PC-3 (cell line): Measurements from ENCODE around the gene PANK3. TPM values are rescaled to one million over a fixed set of nuclear protein-coding genes. Genes with fewer than 3 reads are reported as not detected.

Experiments
- ATAC-seq: fragments of 200-7000 bp; cut with Tn5 transposase; 2 replicates; pipeline ENCODE4 v1.9.1; 2020; ENCODE audit warnings: mild to moderate bottlenecking, moderate library complexity
- BruUV-seq: library from RNA; stranded (reverse); fragments of 400-500 nt; replicated peaks from 2 replicates; lab custom pipeline; 2021; lab: Mats Ljungman, UMichigan
- CTCF ChIA-PET: fragments of 300-600 bp; sonication (Branson Sonifier 250); formaldehyde crosslinking; loops from one replicate; lab custom pipeline; 2022; ENCODE audit warnings: antibody characterized with exemption; lab: Charles Lee
- POLR2A ChIA-PET: fragments of 300-600 bp; sonication (Branson Sonifier 250); formaldehyde crosslinking; loops from one replicate; lab custom pipeline; 2022; ENCODE audit warnings: antibody characterized with exemption; ENCODE audit not compliant: unreplicated experiment; lab: Charles Lee
- DNase-seq: peaks from one replicate; pipeline ENCODE4 v3.0.0-alpha.2; 2015
- H2AFZ ChIP-seq: fragments of 300-600 bp; sonication (generic); 2 replicates; pipeline ENCODE4 v1.6.0; 2016; ENCODE audit warnings: antibody characterized with exemption, low read length
- H3F3A ChIP-seq: fragments of 300-600 bp; sonication (generic); one replicate; pipeline ENCODE4 v1.6.0; 2017; ENCODE audit warnings: antibody characterized with exemption, low read length, control low read depth, mild to moderate bottlenecking; ENCODE audit not compliant: unreplicated experiment
- H3K27ac ChIP-seq: fragments of 300-600 bp; sonication (generic); 2 replicates; pipeline ENCODE4 v1.5.1; 2016; ENCODE audit warnings: mild to moderate bottlenecking, low read length
- H3K27me3 ChIP-seq: fragments of 300-600 bp; sonication (generic); 2 replicates; pipeline ENCODE4 v1.6.1; 2016; ENCODE audit warnings: low read length, mixed read lengths
- H3K36me3 ChIP-seq: fragments of 300-600 bp; sonication (generic); 2 replicates; pipeline ENCODE4 v1.6.1; 2016; ENCODE audit warnings: low read depth, mixed run types, low read length, mixed read lengths
- H3K4me1 ChIP-seq: fragments of 300-600 bp; sonication (generic); 2 replicates; pipeline ENCODE4 v1.5.1; 2016; ENCODE audit warnings: low read length; ENCODE audit not compliant: insufficient read depth
- H3K4me2 ChIP-seq: fragments of 300-600 bp; sonication (generic); 2 replicates; pipeline ENCODE4 v1.6.0; 2016; ENCODE audit warnings: low read length
- H3K4me3 ChIP-seq: fragments of 300-600 bp; sonication (generic); 2 replicates; pipeline ENCODE4 v1.5.1; 2016; ENCODE audit warnings: mild to moderate bottlenecking, low read length, mixed read lengths
- H3K79me2 ChIP-seq: fragments of 300-600 bp; sonication (generic); 2 replicates; pipeline ENCODE4 v1.6.1; 2017; ENCODE audit warnings: low read length, mixed read lengths
- H3K9ac ChIP-seq: fragments of 300-600 bp; sonication (generic); 2 replicates; pipeline ENCODE4 v1.6.0; 2016; ENCODE audit warnings: mild to moderate bottlenecking, low read length
- H3K9me2 ChIP-seq: fragments of 300-600 bp; sonication (generic); replicated peaks from 2 replicates; pipeline ENCODE4 v1.6.1; 2016; ENCODE audit warnings: mixed run types, low read length, mixed read lengths
- H3K9me3 ChIP-seq: fragments of 300-600 bp; sonication (generic); 2 replicates; pipeline ENCODE4 v1.6.1; 2016; ENCODE audit warnings: low read length, mixed read lengths
- H4K20me1 ChIP-seq: fragments of 300-600 bp; sonication (generic); 2 replicates; pipeline ENCODE4 v1.6.1; 2016; ENCODE audit warnings: low read length, mixed read lengths
- EZH2 ChIP-seq: fragments of 300-600 bp; sonication (generic); IDR thresholded peaks from one replicate; pipeline ENCODE4 v1.6.1; 2017; ENCODE audit warnings: antibody characterized with exemption, mild to moderate bottlenecking, low read length; ENCODE audit not compliant: unreplicated experiment
- EZH2phosphoT487 ChIP-seq: fragments of 300-600 bp; sonication (generic); IDR thresholded peaks from 2 replicates; pipeline ENCODE4 v1.6.1; 2018; ENCODE audit warnings: mild to moderate bottlenecking, antibody characterized with exemption, low read length, borderline replicate concordance
- intact Hi-C: fragments of 100-400 bp; cut with micrococcal nuclease; formaldehyde crosslinking; loops from 2 replicates; pipeline ENCODE4 v1.9.0; 2023
- total RNA-seq: library from RNA; depleted of rRNA; stranded (reverse); fragments of >200 nt; gene quantifications from 2 replicates; pipeline ENCODE4 v1.2.3, GENCODE V29; 2014
- TF ChIP-seq, protein P1 (sequence below): fragments of 300-600 bp; sonication (generic); conservative IDR thresholded peaks from 2 replicates; pipeline ENCODE4 v1.5.1; 2017; ENCODE audit warnings: antibody characterized with exemption, low read depth, mild to moderate bottlenecking, low read length

The PANK3 gene
- total RNA-seq, 1 experiment from 2014 or later, result 22.7 TPM

DNA sequence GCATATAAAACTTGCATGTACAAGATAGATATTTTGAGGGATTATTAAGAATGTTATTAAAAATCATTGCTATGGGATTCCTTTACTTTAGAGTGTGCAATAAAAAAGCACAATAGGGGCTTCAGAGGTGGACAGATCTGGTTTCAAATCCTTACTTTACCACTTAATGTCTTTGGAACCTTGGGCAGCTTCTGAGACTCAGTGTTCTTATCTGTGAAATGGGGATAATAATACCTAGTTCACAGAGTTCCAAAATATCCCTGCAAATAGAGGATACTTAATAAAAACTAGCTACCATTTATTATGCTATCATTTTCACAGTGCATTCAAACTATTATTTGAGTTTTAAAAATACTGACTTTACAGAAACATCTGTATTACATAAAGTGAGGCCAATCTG is 23.3 kb upstream of the PANK3 start:
- H3K4me1 ChIP-seq, result peaks cover 8% of the 10 kb centered on the region; the same call in 1 of the 2 replicates
- POLR2A ChIA-PET, result no interaction called here
- H3F3A ChIP-seq, result no peaks in the 10 kb centered on the region
- no peaks in the 10 kb centered on the region for H3K27me3 ChIP-seq
- TF ChIP-seq EZH2phosphoT487, result no peak
- TF ChIP-seq, protein P1, sequence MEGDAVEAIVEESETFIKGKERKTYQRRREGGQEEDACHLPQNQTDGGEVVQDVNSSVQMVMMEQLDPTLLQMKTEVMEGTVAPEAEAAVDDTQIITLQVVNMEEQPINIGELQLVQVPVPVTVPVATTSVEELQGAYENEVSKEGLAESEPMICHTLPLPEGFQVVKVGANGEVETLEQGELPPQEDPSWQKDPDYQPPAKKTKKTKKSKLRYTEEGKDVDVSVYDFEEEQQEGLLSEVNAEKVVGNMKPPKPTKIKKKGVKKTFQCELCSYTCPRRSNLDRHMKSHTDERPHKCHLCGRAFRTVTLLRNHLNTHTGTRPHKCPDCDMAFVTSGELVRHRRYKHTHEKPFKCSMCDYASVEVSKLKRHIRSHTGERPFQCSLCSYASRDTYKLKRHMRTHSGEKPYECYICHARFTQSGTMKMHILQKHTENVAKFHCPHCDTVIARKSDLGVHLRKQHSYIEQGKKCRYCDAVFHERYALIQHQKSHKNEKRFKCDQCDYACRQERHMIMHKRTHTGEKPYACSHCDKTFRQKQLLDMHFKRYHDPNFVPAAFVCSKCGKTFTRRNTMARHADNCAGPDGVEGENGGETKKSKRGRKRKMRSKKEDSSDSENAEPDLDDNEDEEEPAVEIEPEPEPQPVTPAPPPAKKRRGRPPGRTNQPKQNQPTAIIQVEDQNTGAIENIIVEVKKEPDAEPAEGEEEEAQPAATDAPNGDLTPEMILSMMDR, result no peak
- no peak for TF ChIP-seq EZH2
- DNase-seq (no peak), ATAC-seq (no peak)
- CTCF ChIA-PET, result no interaction called here
- intact Hi-C loops, result no loop called here
- H2AFZ ChIP-seq, result no peak overlapping the region
- no peaks in the 10 kb centered on the region for H3K36me3 ChIP-seq
- no peak overlapping the region for H3K4me2 ChIP-seq
- H3K4me3 ChIP-seq, result no peak overlapping the region
- no peaks in the 10 kb centered on the region for H4K20me1 ChIP-seq
- H3K9me3 ChIP-seq, result no peaks in the 10 kb centered on the region
- H3K27ac ChIP-seq, result no peak overlapping the region
- no peaks in the 10 kb centered on the region for H3K79me2 ChIP-seq
- H3K9me2 ChIP-seq, result no peaks in the 10 kb centered on the region
- no TSS peak for BruUV-seq
- no peak overlapping the region for H3K9ac ChIP-seq

DNA sequence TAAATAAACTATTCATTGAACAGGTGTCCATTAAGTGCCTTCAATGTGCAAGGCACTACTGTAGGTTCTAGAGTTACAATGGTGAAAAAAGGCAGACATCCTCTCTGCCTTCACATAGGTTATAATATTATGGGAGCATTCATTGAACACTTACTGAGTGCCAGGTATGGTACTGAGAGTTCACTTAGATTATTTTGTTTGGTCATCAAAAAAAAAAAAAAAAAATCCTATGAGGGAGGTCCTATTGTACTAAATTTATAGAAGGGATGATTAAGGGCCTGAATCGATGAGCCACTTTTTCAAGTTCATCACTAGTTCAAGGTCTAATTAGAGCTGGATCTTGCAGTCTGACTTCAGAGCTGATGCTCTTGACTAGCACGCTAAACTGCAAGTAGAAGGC is 22.8 kb upstream of the PANK3 start:
- no TSS peak for BruUV-seq
- Histone ChIP-seq H3F3A (no peaks in the 10 kb centered on the region), H3K4me3 (no peak overlapping the region), H3K9ac (no peak overlapping the region), H3K79me2 (no peaks in the 10 kb centered on the region), H3K9me3 (no peaks in the 10 kb centered on the region), H3K4me1 (peaks cover 8% of the 10 kb centered on the region; the same call in 1 of the 2 replicates), H3K27me3 (no peaks in the 10 kb centered on the region), H3K9me2 (no peaks in the 10 kb centered on the region), H2AFZ (no peak overlapping the region), H4K20me1 (no peaks in the 10 kb centered on the region), H3K27ac (no peak overlapping the region), H3K4me2 (no peak overlapping the region), H3K36me3 (no peaks in the 10 kb centered on the region)
- POLR2A ChIA-PET, result no interaction called here
- intact Hi-C loops, result no loop called here
- ATAC-seq (no peak), DNase-seq (no peak)
- TF ChIP-seq EZH2phosphoT487 (no peak), EZH2 (no peak)
- TF ChIP-seq, protein P1, result no peak
- CTCF ChIA-PET, result no interaction called here

DNA sequence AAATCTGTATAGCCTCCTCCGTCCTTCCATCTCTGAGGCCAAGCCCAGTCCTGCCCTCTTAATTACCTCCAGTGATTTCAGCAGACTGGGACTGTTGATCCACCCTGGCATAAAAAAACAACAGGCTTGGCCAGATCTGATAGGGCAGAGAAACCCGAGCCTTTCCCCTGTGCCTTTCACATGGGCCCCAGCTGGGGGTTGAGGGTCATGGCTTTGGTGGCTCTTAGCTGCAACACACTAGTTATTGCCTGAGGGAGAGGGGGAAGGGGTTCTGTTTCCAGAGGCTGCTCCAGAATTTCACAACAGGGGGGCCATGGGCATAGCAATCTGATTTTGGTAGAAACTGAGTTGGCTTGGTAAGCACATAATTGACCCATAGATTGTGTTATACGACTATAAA is 21.2 kb upstream of the PANK3 start:
- H3K4me3 ChIP-seq, result no peak overlapping the region
- TF ChIP-seq EZH2phosphoT487 (no peak), EZH2 (no peak)
- TF ChIP-seq, protein P1, result no peak
- ATAC-seq (no peak), DNase-seq (no peak)
- H3K4me1 ChIP-seq, result peaks cover 8% of the 10 kb centered on the region; the same call in 1 of the 2 replicates
- no peak overlapping the region for H3K27ac ChIP-seq
- H3F3A ChIP-seq, result no peaks in the 10 kb centered on the region
- no TSS peak for BruUV-seq
- ChIA-PET POLR2A (no interaction called here), CTCF (no interaction called here)
- no peak overlapping the region for H2AFZ ChIP-seq
- no peak overlapping the region for H3K9ac ChIP-seq
- intact Hi-C loops, result no loop called here
- no peaks in the 10 kb centered on the region for H3K36me3 ChIP-seq
- no peaks in the 10 kb centered on the region for H3K9me2 ChIP-seq
- no peaks in the 10 kb centered on the region for H3K27me3 ChIP-seq
- no peaks in the 10 kb centered on the region for H3K79me2 ChIP-seq
- H3K9me3 ChIP-seq, result no peaks in the 10 kb centered on the region
- no peak overlapping the region for H3K4me2 ChIP-seq
- no peaks in the 10 kb centered on the region for H4K20me1 ChIP-seq
